Measurements from ENCODE around the gene NLRP4. TPM values are rescaled to one million over a fixed set of nuclear protein-coding genes. Genes with fewer than 3 reads are reported as not detected.
A peak's percentile ranks its signal among the peaks of the same experiment; 100 is the strongest.

Gene NLRP4
- total RNA-seq, 1 experiment from 2014 or later, result 30.2 TPM

DNA sequence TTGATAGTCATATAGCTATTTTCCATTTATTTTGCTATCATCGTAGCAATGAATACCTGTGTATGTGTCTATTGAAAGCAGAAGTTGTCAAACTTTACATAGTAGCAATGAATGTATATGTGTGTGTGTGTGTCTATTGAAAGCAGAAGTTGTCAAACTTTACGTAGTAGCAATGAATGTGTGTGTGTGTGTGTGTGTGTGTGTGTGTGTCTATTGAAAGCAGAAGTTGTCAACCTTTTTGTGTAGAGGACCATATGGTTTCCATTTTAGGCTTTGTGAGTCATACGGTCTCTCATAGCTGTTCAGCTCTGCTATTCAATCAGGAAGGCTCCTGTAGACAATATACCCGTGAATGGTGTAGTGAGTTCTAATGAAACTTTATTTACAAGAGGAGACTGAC is 20.8 kb downstream of the NLRP4 start:
- no peaks in the 10 kb centered on the region for H3K9me3 ChIP-seq (ENCODE audit: low read length)
- peak overlapping the region; percentile 92 for H3K27ac ChIP-seq (ENCODE audit: low read length)
- H3K36me3 ChIP-seq (ENCODE audit: insufficient read depth, low read length), result no peaks in the 10 kb centered on the region
- no peaks in the 10 kb centered on the region for H3K9me2 ChIP-seq (replicated peaks; ENCODE audit: insufficient read depth, low read length)
- peak overlapping the region; percentile 56; the same call in 1 of the 2 replicates for H2AFZ ChIP-seq (ENCODE audit: low read length)
- peaks cover 9% of the 10 kb centered on the region; the same call in 1 of the 2 replicates for H3K79me2 ChIP-seq (ENCODE audit: low read length)
- H3K4me2 ChIP-seq (ENCODE audit: low read depth, low read length, poor library complexity, severe bottlenecking), result peak overlapping the region; percentile 71
- H3K4me3 ChIP-seq (ENCODE audit: low read length), result peak overlapping the region; percentile 67
- H3K9ac ChIP-seq (ENCODE audit: low read length), result peak overlapping the region; percentile 68
- peaks cover 91% of the 10 kb centered on the region for H3K4me1 ChIP-seq (ENCODE audit: low read length)
- no peaks in the 10 kb centered on the region for H3K27me3 ChIP-seq (ENCODE audit: low read length)
- H4K20me1 ChIP-seq (ENCODE audit: insufficient read depth, low read depth, low read length), result no peaks in the 10 kb centered on the region; the same call in 1 of the 2 replicates
- DNase-seq, result peak; percentile 98

DNA sequence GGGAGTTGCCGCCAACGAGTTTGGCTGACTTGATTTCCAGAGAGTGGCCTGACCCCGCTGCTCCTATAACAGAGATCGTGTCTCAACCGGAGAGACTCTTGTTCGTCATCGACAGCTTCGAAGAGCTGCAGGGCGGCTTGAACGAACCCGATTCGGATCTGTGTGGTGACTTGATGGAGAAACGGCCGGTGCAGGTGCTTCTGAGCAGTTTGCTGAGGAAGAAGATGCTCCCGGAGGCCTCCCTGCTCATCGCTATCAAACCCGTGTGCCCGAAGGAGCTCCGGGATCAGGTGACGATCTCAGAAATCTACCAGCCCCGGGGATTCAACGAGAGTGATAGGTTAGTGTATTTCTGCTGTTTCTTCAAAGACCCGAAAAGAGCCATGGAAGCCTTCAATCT is 21.6 kb downstream of the NLRP4 start:
- Histone ChIP-seq H3K79me2 (ENCODE audit: low read length) (peaks cover 9% of the 10 kb centered on the region; the same call in 1 of the 2 replicates), H4K20me1 (ENCODE audit: insufficient read depth, low read depth, low read length) (no peaks in the 10 kb centered on the region; the same call in 1 of the 2 replicates), H3K36me3 (ENCODE audit: insufficient read depth, low read length) (peaks cover 4% of the 10 kb centered on the region; the same call in 1 of the 2 replicates), H2AFZ (ENCODE audit: low read length) (peak overlapping the region; percentile 56), H3K9ac (ENCODE audit: low read length) (peak overlapping the region; percentile 68), H3K4me2 (ENCODE audit: low read depth, low read length, poor library complexity, severe bottlenecking) (peak overlapping the region; percentile 71), H3K4me1 (ENCODE audit: low read length) (peaks cover 87% of the 10 kb centered on the region), H3K27me3 (ENCODE audit: low read length) (no peaks in the 10 kb centered on the region), H3K4me3 (ENCODE audit: low read length) (peak overlapping the region; percentile 67), H3K9me3 (ENCODE audit: low read length) (no peaks in the 10 kb centered on the region), H3K9me2 (replicated peaks; ENCODE audit: insufficient read depth, low read length) (no peaks in the 10 kb centered on the region), H3K27ac (ENCODE audit: low read length) (peak overlapping the region; percentile 92)
- peak; percentile 63 for DNase-seq

DNA sequence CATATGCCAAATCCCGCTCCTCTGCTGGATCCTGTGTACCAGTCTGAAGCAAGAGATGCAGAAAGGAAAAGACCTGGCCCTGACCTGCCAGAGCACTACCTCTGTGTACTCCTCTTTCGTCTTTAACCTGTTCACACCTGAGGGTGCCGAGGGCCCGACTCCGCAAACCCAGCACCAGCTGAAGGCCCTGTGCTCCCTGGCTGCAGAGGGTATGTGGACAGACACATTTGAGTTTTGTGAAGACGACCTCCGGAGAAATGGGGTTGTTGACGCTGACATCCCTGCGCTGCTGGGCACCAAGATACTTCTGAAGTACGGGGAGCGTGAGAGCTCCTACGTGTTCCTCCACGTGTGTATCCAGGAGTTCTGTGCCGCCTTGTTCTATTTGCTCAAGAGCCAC is 22.1 kb downstream of the NLRP4 start:
- peak overlapping the region; percentile 71 for H3K4me2 ChIP-seq (ENCODE audit: low read depth, low read length, poor library complexity, severe bottlenecking)
- peak overlapping the region; percentile 92 for H3K27ac ChIP-seq (ENCODE audit: low read length)

DNA sequence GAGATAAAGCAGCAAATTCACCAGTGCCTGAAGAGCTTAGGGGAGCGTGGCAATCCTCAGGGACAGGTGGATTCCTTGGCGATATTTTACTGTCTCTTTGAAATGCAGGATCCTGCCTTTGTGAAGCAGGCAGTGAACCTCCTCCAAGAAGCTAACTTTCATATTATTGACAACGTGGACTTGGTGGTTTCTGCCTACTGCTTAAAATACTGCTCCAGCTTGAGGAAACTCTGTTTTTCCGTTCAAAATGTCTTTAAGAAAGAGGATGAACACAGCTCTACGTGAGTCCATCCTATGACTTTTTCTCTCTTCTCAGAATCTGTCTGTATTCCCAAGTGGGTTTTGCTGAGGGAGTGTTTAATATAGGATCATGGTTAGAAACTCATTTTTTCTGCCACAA is 22.6 kb downstream of the NLRP4 start:
- Histone ChIP-seq H3K4me3 (ENCODE audit: low read length) (peak overlapping the region; percentile 67), H3K9me2 (replicated peaks; ENCODE audit: insufficient read depth, low read length) (no peaks in the 10 kb centered on the region), H3K9me3 (ENCODE audit: low read length) (no peaks in the 10 kb centered on the region), H3K27me3 (ENCODE audit: low read length) (no peaks in the 10 kb centered on the region), H4K20me1 (ENCODE audit: insufficient read depth, low read depth, low read length) (no peaks in the 10 kb centered on the region; the same call in 1 of the 2 replicates), H3K4me2 (ENCODE audit: low read depth, low read length, poor library complexity, severe bottlenecking) (peak overlapping the region; percentile 71), H3K9ac (ENCODE audit: low read length) (peak overlapping the region; percentile 68), H3K36me3 (ENCODE audit: insufficient read depth, low read length) (peaks cover 6% of the 10 kb centered on the region; the same call in 1 of the 2 replicates), H3K79me2 (ENCODE audit: low read length) (peaks cover 9% of the 10 kb centered on the region; the same call in 1 of the 2 replicates), H3K4me1 (ENCODE audit: low read length) (peaks cover 77% of the 10 kb centered on the region), H2AFZ (ENCODE audit: low read length) (no peak overlapping the region), H3K27ac (ENCODE audit: low read length) (peak overlapping the region; percentile 92)
- peak; percentile 52 for DNase-seq

More for the DNA sequence above, 22.1 kb downstream of the NLRP4 start:
- H3K27me3 ChIP-seq (ENCODE audit: low read length), result no peaks in the 10 kb centered on the region
- no peaks in the 10 kb centered on the region for H3K9me2 ChIP-seq (replicated peaks; ENCODE audit: insufficient read depth, low read length)
- H3K79me2 ChIP-seq (ENCODE audit: low read length), result peaks cover 9% of the 10 kb centered on the region; the same call in 1 of the 2 replicates
- peak overlapping the region; percentile 56 for H2AFZ ChIP-seq (ENCODE audit: low read length)
- H4K20me1 ChIP-seq (ENCODE audit: insufficient read depth, low read depth, low read length), result no peaks in the 10 kb centered on the region; the same call in 1 of the 2 replicates
- peak overlapping the region; percentile 67 for H3K4me3 ChIP-seq (ENCODE audit: low read length)
- H3K9me3 ChIP-seq (ENCODE audit: low read length), result no peaks in the 10 kb centered on the region
- H3K36me3 ChIP-seq (ENCODE audit: insufficient read depth, low read length), result peaks cover 6% of the 10 kb centered on the region; the same call in 1 of the 2 replicates
- DNase-seq, result peak; percentile 54
- peak overlapping the region; percentile 68 for H3K9ac ChIP-seq (ENCODE audit: low read length)
- peaks cover 83% of the 10 kb centered on the region for H3K4me1 ChIP-seq (ENCODE audit: low read length)

DNA sequence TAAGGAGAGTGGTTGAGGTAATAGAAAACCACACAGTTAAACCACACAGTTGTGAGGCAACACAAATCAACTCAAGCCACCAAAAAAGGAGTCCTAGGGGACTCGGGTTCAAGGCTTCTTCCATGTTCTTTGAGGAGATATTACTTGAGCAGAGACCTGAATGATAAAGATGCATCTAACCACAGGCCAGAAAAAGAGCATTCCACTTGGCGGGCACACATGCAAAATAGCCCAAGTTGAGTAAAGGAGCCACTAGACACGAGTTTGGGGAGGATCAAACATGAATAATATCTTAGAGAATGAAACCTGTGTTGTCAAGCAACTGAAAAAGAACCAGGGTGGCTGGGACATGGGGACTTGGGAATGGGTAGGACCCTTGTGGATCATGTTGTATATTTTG is 30.2 kb downstream of the NLRP4 start:
- peaks cover 10% of the 10 kb centered on the region; the same call in 1 of the 2 replicates for H3K36me3 ChIP-seq (ENCODE audit: insufficient read depth, low read length)
- H3K4me1 ChIP-seq (ENCODE audit: low read length), result peaks cover 34% of the 10 kb centered on the region
- peak; percentile 92 for DNase-seq
- H3K27me3 ChIP-seq (ENCODE audit: low read length), result no peaks in the 10 kb centered on the region
- H4K20me1 ChIP-seq (ENCODE audit: insufficient read depth, low read depth, low read length), result no peaks in the 10 kb centered on the region
- peak overlapping the region; percentile 0; the same call in 1 of the 2 replicates for H3K9ac ChIP-seq (ENCODE audit: low read length)
- H3K4me2 ChIP-seq (ENCODE audit: low read depth, low read length, poor library complexity, severe bottlenecking), result peak overlapping the region; percentile 42
- H3K4me3 ChIP-seq (ENCODE audit: low read length), result peak overlapping the region; percentile 15; the same call in 1 of the 2 replicates
- no peak overlapping the region for H2AFZ ChIP-seq (ENCODE audit: low read length)
- no peaks in the 10 kb centered on the region for H3K79me2 ChIP-seq (ENCODE audit: low read length)
- H3K9me2 ChIP-seq (replicated peaks; ENCODE audit: insufficient read depth, low read length), result no peaks in the 10 kb centered on the region
- no peaks in the 10 kb centered on the region for H3K9me3 ChIP-seq (ENCODE audit: low read length)
- peak overlapping the region; percentile 86 for H3K27ac ChIP-seq (ENCODE audit: low read length)

DNA sequence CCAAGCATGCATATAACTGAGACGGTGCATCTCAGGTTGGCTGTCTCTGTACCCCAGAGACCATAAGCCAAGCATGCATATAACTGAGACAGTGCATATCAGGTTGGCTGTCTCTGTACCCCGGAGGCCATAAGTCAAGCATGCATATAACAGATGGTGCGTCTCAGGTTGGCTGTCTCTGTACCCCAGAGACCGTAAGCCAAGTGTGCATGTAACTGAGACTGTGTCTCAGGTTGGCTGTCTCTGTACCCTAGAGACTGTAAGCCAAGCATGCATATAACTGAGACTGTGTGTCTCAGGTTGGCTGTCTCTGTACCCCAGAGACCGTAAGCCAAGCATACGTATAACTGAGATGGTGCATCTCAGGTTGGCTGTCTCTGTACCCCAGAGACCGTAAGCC is 30.8 kb downstream of the NLRP4 start:
- no peaks in the 10 kb centered on the region for H3K9me3 ChIP-seq (ENCODE audit: low read length)
- no peaks in the 10 kb centered on the region for H3K79me2 ChIP-seq (ENCODE audit: low read length)
- peak overlapping the region; percentile 2; the same call in 1 of the 2 replicates for H3K4me3 ChIP-seq (ENCODE audit: low read length)
- H3K36me3 ChIP-seq (ENCODE audit: insufficient read depth, low read length), result peaks cover 10% of the 10 kb centered on the region; the same call in 1 of the 2 replicates
- no peak overlapping the region for H3K9ac ChIP-seq (ENCODE audit: low read length)
- H3K27me3 ChIP-seq (ENCODE audit: low read length), result no peaks in the 10 kb centered on the region
- H3K4me1 ChIP-seq (ENCODE audit: low read length), result peaks cover 28% of the 10 kb centered on the region
- DNase-seq, result peak; percentile 97
- peak overlapping the region; percentile 42 for H3K4me2 ChIP-seq (ENCODE audit: low read depth, low read length, poor library complexity, severe bottlenecking)
- no peaks in the 10 kb centered on the region for H4K20me1 ChIP-seq (ENCODE audit: insufficient read depth, low read depth, low read length)
- H3K9me2 ChIP-seq (replicated peaks; ENCODE audit: insufficient read depth, low read length), result no peaks in the 10 kb centered on the region
- H3K27ac ChIP-seq (ENCODE audit: low read length), result peak overlapping the region; percentile 86
- H2AFZ ChIP-seq (ENCODE audit: low read length), result no peak overlapping the region

DNA sequence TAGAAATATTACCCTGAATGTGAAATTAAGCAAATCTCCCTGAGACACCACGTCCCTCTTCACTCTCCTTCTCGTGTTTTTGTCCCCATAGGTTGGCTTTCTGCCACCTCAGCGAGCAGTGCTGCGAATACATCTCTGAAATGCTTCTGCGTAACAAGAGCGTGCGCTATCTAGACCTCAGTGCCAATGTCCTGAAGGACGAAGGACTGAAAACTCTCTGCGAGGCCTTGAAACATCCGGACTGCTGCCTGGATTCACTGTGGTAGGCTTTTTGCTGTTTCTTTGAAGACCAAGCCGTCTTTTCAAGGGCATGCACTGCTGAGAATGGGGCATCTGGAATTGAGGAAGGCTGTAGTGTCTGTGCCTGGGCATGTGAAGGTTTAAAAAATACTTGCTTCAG is 34.4 kb downstream of the NLRP4 start:
- Histone ChIP-seq H3K9ac (ENCODE audit: low read length) (no peak overlapping the region), H3K9me3 (ENCODE audit: low read length) (no peaks in the 10 kb centered on the region), H2AFZ (ENCODE audit: low read length) (no peak overlapping the region), H3K4me3 (ENCODE audit: low read length) (no peak overlapping the region), H3K79me2 (ENCODE audit: low read length) (no peaks in the 10 kb centered on the region), H3K36me3 (ENCODE audit: insufficient read depth, low read length) (no peaks in the 10 kb centered on the region), H4K20me1 (ENCODE audit: insufficient read depth, low read depth, low read length) (no peaks in the 10 kb centered on the region), H3K27me3 (ENCODE audit: low read length) (0 out of 2 replicates have a peak, but pooled peaks cover 2% of the 10 kb centered on the region), H3K4me1 (ENCODE audit: low read length) (peaks cover 24% of the 10 kb centered on the region), H3K27ac (ENCODE audit: low read length) (no peak overlapping the region), H3K4me2 (ENCODE audit: low read depth, low read length, poor library complexity, severe bottlenecking) (no peak overlapping the region), H3K9me2 (replicated peaks; ENCODE audit: insufficient read depth, low read length) (no peaks in the 10 kb centered on the region)
- no peak for DNase-seq

DNA sequence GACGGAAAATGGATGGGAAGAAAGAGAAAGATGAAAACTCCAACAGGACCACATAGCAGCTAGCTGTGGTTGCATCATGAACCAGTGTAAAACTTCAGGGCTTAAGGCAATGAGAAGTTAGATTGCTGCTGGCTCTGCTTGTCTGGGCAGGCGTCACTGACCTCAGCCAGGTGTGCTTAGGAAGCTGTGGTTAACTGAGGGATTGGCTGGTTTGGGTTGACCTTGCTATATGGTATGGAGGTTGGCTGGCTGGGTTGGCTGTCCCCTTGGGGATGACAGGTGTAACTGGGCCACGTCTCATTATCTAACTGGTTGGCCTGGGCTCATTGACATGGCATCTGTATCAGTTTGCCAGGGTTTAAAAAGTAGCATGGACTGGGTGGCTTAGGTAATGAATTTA is 40.9 kb downstream of the NLRP4 start:
- Histone ChIP-seq H2AFZ (ENCODE audit: low read length) (no peak overlapping the region), H3K79me2 (ENCODE audit: low read length) (no peaks in the 10 kb centered on the region), H3K36me3 (ENCODE audit: insufficient read depth, low read length) (no peaks in the 10 kb centered on the region), H3K27ac (ENCODE audit: low read length) (no peak overlapping the region), H3K9me2 (replicated peaks; ENCODE audit: insufficient read depth, low read length) (no peaks in the 10 kb centered on the region), H3K9ac (ENCODE audit: low read length) (no peak overlapping the region), H3K4me1 (ENCODE audit: low read length) (peaks cover 16% of the 10 kb centered on the region), H3K27me3 (ENCODE audit: low read length) (0 out of 2 replicates have a peak, but pooled peaks cover 2% of the 10 kb centered on the region), H3K4me3 (ENCODE audit: low read length) (no peak overlapping the region), H3K4me2 (ENCODE audit: low read depth, low read length, poor library complexity, severe bottlenecking) (no peak overlapping the region), H4K20me1 (ENCODE audit: insufficient read depth, low read depth, low read length) (no peaks in the 10 kb centered on the region), H3K9me3 (ENCODE audit: low read length) (no peaks in the 10 kb centered on the region)
- DNase-seq, result no peak
